HG03066 (cell line): ENCODE results near the gene NPBWR2.

Experiments
- ATAC-seq: cut with Tn5 transposase; IDR thresholded peaks from one replicate; pipeline ENCODE4 v1.9.1; 2021; ENCODE audit warnings: low read depth; ENCODE audit not compliant: unreplicated experiment

Gene NPBWR2, protein sequence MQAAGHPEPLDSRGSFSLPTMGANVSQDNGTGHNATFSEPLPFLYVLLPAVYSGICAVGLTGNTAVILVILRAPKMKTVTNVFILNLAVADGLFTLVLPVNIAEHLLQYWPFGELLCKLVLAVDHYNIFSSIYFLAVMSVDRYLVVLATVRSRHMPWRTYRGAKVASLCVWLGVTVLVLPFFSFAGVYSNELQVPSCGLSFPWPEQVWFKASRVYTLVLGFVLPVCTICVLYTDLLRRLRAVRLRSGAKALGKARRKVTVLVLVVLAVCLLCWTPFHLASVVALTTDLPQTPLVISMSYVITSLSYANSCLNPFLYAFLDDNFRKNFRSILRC

DNA sequence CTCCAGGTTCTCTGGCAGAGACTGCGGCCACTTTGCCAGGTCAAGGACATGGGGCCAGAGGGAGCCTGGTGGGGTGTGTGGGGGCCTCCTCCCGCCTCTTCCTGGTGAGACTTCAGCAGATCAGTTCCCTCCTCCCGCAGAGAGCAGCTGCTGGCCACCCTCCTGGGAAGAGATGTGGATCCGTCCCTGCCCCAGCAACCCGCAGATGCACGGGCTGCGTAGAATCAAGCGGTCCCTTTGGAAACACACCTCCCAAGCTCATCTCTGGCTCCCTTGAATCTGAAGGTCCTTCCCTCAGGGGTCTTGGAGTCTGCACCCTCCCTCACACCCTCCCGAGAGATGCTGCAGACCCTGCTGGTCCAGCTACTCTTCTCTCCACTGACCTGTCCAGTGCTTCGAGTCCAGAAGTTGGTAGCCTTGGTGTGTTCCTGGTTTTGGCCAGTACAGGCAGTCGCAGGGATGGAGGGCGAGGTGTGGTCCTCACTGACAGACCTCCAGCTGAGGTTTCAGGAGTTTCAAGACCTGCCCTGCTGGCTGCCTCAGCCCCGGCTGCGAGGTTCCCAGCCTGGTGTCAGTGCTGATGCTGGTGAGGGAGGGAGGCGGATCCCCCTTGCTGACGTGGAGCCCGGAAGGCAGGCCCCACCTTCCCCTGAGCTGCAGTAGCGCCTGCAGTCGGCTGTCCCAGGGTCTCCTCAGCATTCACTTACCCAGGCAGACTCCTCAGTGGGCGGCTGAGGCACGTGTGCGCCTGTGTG lies at the start of gene NPBWR2:
NPBWR2 (minus strand) TSS at position 585 of the 755 bp plus-strand sequence. CDS start 734 bp downstream, outside the sequence.
- no peak for ATAC-seq

DNA sequence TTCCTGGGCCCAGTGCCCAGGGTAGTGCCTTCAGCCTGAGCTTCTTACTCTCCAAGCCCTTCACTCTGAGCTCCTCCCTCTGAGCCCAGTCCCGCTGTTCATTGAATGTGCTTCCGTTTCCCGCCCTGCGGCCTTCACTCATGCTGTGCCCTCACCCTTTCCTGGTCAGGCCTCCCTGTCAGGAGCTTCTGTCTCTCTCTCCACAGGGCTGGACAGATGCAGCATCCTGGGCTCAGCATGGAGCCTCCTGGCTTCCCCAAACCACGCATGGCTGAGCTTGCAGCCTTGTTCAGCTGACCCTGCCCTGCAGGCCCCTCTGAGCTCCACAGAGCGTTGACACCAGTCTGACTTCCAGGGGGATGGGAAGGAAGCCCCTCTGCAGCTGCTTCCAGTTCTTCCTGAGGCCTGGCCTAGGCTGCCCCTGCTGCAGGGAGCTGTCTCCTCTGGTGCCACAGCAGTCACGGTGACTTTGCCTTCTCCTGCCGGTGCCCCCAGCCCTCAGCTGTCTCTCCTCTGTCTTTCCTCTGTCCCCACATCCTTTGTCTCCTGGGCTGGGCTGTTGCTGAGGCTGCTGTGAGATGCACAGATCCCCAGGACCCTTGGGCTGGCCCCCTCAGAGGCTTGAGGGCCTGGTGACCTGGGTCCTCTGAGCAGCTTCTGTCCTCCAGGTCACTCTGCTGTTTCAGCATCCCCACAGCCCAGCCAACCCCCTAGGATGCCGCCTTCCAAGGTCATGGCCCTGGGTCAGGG lies 48.9 kb upstream of the NPBWR2 start:
- ATAC-seq: no peak

- no peak for ATAC-seq
Measured at GRCh38 chr20:64155258-64156135, 48.1 kb upstream of the NPBWR2 start.

GRCh38 chr20:64154590-64155257 lies 47.4 kb upstream of the NPBWR2 start:
- no peak for ATAC-seq

GRCh38 chr20:64153861-64154589 lies 46.7 kb upstream of the NPBWR2 start:
- no peak for ATAC-seq

DNA sequence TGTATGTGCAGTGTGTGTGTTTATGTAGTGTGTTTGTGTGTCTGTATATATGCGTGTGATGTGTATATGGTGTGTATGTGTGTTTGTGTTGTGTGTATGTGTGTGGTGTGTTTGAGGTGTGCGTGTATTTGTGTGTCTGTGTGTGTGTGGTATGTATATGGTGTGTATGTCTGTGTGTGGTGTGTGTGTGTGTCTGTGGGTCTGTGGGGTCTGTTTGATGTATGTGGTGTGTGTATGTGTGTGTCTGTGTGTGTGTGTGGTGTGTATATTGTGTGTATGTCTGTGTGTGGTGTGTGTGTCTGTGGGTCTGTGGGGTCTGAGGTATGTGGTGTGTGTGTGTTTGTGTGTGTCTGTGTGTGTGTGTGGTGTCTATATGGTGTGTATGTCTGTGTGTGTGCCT lies 46.0 kb upstream of the NPBWR2 start:
- ATAC-seq: no peak

- no peak for ATAC-seq
Measured at GRCh38 chr20:64152906-64153305, 45.5 kb upstream of the NPBWR2 start.

GRCh38 chr20:64151633-64152530 lies 44.5 kb upstream of the NPBWR2 start:
- ATAC-seq: no peak

GRCh38 chr20:64150756-64151632 lies 43.6 kb upstream of the NPBWR2 start:
- no peak for ATAC-seq

GRCh38 chr20:64149809-64150560 lies 42.6 kb upstream of the NPBWR2 start:
- ATAC-seq: no peak

DNA sequence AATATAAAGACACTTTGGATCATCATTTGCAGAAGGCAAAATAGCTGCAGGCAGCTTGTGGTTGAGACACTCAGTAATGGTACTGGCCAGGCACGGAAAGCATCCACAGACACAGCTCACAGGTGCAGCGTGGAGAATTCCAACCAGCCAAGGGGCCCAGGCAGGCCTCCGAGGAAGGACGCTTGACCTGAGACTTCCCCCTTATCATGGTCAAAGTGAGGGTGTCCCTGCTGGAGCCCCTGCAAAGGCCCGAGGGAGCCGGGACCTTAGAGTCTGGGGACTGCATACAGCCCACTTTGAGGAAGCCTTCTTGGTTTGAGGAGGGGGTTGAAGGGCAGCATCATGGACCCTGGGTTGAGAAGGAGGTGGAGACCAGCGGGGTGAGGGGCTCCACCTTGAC lies 41.8 kb upstream of the NPBWR2 start:
- ATAC-seq: no peak

DNA sequence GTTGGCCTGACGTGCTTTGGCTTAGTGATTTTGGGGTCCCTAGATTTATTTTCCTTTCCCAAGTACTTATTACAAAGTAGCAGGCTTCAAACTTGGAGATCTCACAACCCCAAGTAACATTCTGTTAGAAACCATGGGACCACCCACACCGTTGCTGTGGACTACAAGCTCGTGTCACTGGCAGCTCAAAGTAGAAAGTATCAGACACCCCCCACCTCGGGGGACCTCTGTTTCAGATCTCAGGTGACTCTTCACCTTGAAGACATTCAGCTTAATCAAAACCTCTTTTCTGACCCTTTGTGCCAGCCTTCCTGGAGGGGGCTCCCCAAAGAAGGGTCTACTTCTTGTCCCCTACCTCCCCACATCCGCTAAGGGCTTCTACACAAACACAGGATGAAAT lies 41.2 kb upstream of the NPBWR2 start:
- no peak for ATAC-seq

DNA sequence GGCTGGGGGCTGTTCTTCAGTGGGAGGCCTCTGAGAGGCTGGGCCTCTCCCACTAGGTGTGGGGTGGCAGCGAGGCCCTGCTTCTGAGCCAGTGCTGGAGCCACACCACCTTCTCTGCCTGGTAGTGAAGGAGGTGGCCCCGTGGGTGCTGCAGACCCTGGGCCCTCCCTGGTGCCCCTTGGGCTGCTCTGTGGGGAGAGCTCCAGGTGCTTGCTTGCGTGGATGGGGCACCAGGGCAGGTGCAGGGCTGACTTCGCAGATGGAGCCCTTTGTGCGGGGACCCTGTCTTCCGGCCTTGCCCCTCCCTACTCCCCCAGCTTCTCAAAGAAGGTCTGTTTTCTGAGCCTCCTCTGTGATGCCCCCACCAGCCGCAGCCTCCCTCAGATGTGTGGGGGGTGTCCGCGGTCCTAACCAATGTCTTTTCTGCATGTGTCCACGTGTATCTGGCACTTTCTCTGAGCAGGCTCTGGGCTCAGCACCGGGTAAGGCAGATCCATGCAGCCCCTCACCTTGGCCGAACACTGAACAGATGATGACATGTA lies 39.6 kb upstream of the NPBWR2 start:
- no peak for ATAC-seq

DNA sequence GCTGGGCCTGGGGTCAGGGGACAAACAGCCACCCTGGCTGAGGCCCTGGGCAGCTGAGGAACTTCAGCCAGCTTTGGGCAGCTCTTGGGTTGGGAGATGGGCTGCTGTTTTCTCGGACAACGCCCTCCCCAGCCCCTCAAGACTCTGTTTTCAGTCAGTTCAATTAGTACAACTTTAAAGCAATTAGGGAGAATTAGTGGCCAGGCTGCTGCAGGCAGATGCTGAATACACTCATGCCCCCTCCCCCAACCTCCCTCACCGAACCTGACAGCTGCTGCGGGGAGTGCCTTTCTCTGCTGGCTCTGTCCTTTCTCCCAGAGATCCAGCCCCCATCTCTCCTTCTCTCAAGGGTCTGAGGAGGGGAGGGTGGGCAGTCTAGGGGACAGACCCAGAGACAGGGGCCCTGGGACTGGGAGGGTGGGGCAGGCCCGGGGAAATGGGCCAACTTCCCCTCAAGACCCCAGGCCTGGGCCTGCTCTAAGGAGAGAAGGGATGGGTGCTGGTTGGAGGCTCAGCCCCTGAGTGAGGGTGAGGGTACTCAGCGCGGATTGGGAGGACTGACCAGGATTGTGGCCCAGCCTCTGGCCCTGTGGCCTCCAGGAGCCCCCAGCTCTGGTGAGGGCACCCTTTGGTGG lies 39.1 kb upstream of the NPBWR2 start:
- no peak for ATAC-seq

DNA sequence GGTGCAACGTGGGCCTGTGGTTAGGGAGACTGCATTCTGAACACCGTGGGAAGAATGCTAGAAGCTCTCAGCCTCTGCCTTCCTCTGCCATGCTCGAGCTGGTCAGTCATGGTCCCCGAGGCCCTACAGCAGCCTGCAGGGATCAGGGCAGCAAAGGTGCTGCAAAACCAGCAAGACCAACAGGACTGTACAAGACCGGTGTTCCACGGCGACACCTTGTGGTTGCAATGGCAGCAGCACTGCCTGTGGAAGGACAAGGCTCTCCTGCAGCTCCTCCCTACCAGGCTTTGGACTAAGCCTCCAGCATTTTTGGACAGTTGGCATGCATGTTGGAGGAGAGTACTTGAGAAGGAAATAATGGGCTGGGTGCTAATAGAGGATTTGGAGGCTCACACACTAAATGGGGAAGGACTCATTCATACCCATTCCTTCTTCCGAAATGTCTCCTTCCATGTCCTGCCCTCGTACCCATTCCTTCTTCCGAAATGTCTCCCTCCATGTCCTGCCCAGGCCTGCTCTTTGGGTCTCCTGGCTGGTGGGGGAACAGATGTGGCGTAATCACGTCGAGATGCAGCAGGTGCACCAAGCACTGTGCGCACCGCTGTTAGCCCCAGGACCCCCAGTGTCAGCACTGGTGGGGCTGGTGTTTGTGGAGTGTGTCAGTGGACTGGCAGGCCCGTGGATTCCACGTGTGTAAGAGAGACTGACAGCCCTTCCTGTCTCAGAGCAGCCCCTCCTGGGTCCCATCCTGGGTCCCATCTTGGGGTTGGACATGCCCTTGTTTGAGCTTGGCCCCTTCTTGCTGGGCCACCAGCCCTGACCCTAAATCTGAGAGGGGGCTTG lies 38.3 kb upstream of the NPBWR2 start:
- ATAC-seq: no peak
